HEK293 (cell line): Measurements from ENCODE around the gene LZIC.

Experiments used
- CTCF ChIA-PET: fragments of 350-600 bp; formaldehyde crosslinking; extraction: SDS; loops from one replicate; lab custom pipeline; 2021; ENCODE audit warnings: antibody characterized with exemption; lab: Yijun Ruan, JAX
- POLR2A ChIA-PET: fragments of 300-600 bp; formaldehyde crosslinking; extraction: SDS; loops from one replicate; lab custom pipeline; 2020; ENCODE audit warnings: antibody characterized with exemption, inconsistent platforms; lab: Yijun Ruan, JAX
- H3K27ac ChIP-seq: fragments of 200-500 bp; sonication (Bioruptor generic); 2 replicates; pipeline ENCODE4 v1.5.1; 2014; ENCODE audit warnings: low read depth, low read length, control low read depth, inconsistent platforms; ENCODE audit errors: extremely low read depth
- H3K36me3 ChIP-seq, 2 experiments: fragments of 200-500 bp in 1 of 2; sonication (Bioruptor generic) in 1 of 2; 1 replicate in 1 of 2; 2 replicates in 1 of 2; pipeline ENCODE4 v1.5.1; 2014 to 2017; ENCODE audit warnings: inconsistent platforms in 2 of 2, low read length in 2 of 2; ENCODE audit not compliant: control insufficient read depth in 2 of 2, insufficient read depth in 1 of 2
- H3K4me1 ChIP-seq: fragments of 200-500 bp; sonication (Bioruptor generic); 2 replicates; pipeline ENCODE4 v1.5.1; 2014; ENCODE audit warnings: mild to moderate bottlenecking, low read length, inconsistent platforms; ENCODE audit not compliant: control insufficient read depth, insufficient read depth
- H3K4me3 ChIP-seq: 2 replicates; pipeline ENCODE4 v1.5.1; 2011; ENCODE audit warnings: low read depth, mild to moderate bottlenecking, control low read depth, low read length, moderate library complexity
- H3K9me3 ChIP-seq: fragments of 200-500 bp; sonication (Bioruptor generic); 2 replicates; pipeline ENCODE4 v1.5.1; 2014; ENCODE audit warnings: low read depth, low read length, inconsistent platforms; ENCODE audit not compliant: control insufficient read depth, insufficient read depth
- BCL11A ChIP-seq: fragments of 450-650 bp; formaldehyde crosslinking; IDR thresholded peaks from 2 replicates; pipeline ENCODE4 v1.5.1; 2016; ENCODE audit warnings: low read depth, missing biosample characterization, missing genetic modification characterization
- EGR2 ChIP-seq: fragments of 450-650 bp; formaldehyde crosslinking; IDR thresholded peaks from 2 replicates; pipeline ENCODE4 v1.5.1; 2016; ENCODE audit warnings: low read depth, missing biosample characterization, missing genetic modification characterization
- ZBTB6 ChIP-seq: fragments of 450-650 bp; formaldehyde crosslinking; IDR thresholded peaks from 2 replicates; pipeline ENCODE4 v1.5.1; 2017; ENCODE audit warnings: missing biosample characterization, missing genetic modification characterization
- ZFHX2 ChIP-seq: fragments of 450-650 bp; formaldehyde crosslinking; conservative IDR thresholded peaks from 2 replicates; pipeline ENCODE4 v1.5.1; 2016; ENCODE audit warnings: missing biosample characterization, missing genetic modification characterization
- ZIC2 ChIP-seq: fragments of 450-650 bp; formaldehyde crosslinking; IDR thresholded peaks from 2 replicates; pipeline ENCODE4 v1.5.1; 2016; ENCODE audit warnings: missing biosample characterization, missing genetic modification characterization
- ZNF184 ChIP-seq: fragments of 450-650 bp; IDR thresholded peaks from 2 replicates; pipeline ENCODE4 v1.5.1; 2018; ENCODE audit warnings: missing biosample characterization, mild to moderate bottlenecking, missing genetic modification characterization
- ZNF24 ChIP-seq: fragments of 450-650 bp; formaldehyde crosslinking; IDR thresholded peaks from 2 replicates; pipeline ENCODE4 v1.5.1; 2016; ENCODE audit warnings: missing biosample characterization, missing genetic modification characterization
- ZNF398 ChIP-seq: fragments of 450-650 bp; formaldehyde crosslinking; IDR thresholded peaks from 2 replicates; pipeline ENCODE4 v1.5.1; 2017; ENCODE audit warnings: missing biosample characterization, missing genetic modification characterization
- ZNF426 ChIP-seq: fragments of 450-650 bp; formaldehyde crosslinking; IDR thresholded peaks from 2 replicates; pipeline ENCODE4 v1.5.1; 2017; ENCODE audit warnings: missing biosample characterization, missing genetic modification characterization, mild to moderate bottlenecking, inconsistent platforms, moderate library complexity
- ZNF548 ChIP-seq: fragments of 450-650 bp; formaldehyde crosslinking; IDR thresholded peaks from 2 replicates; pipeline ENCODE4 v1.5.1; 2016; ENCODE audit warnings: missing biosample characterization, missing genetic modification characterization
- ZNF561 ChIP-seq: fragments of 450-650 bp; IDR thresholded peaks from 2 replicates; pipeline ENCODE4 v1.5.1; 2018; ENCODE audit warnings: missing biosample characterization, missing genetic modification characterization, borderline replicate concordance
- ZNF580 ChIP-seq: fragments of 450-650 bp; formaldehyde crosslinking; IDR thresholded peaks from 2 replicates; pipeline ENCODE4 v1.5.1; 2016; ENCODE audit warnings: missing biosample characterization, missing genetic modification characterization
- ZNF600 ChIP-seq: fragments of 450-650 bp; formaldehyde crosslinking; IDR thresholded peaks from 2 replicates; pipeline ENCODE4 v1.5.1; 2016; ENCODE audit warnings: missing biosample characterization, missing genetic modification characterization
- ZNF660 ChIP-seq: fragments of 450-650 bp; IDR thresholded peaks from 2 replicates; pipeline ENCODE4 v1.5.1; 2018; ENCODE audit warnings: missing biosample characterization, mild to moderate bottlenecking, missing genetic modification characterization
- ZNF777 ChIP-seq: fragments of 450-650 bp; formaldehyde crosslinking; IDR thresholded peaks from 2 replicates; pipeline ENCODE4 v1.5.1; 2017; ENCODE audit warnings: missing biosample characterization, missing genetic modification characterization, borderline replicate concordance
- ZNF791 ChIP-seq: fragments of 450-650 bp; formaldehyde crosslinking; IDR thresholded peaks from 2 replicates; pipeline ENCODE4 v1.5.1; 2016; ENCODE audit warnings: missing biosample characterization, missing genetic modification characterization

Gene LZIC

GRCh38 chr1:9890224-9890731 is 52.9 kb downstream of the LZIC start (continued):
- peak; percentile 63 for TF ChIP-seq ZNF398 (tag by site-specific recombination)
- TF ChIP-seq ZBTB6 (tag by site-specific recombination), result 0 out of 2 replicates have a peak, but pooled peaks have one; percentile 9
- TF ChIP-seq ZNF426 (tag by site-specific recombination), result no peak
- TF ChIP-seq ZNF600 (tag by site-specific recombination), result peak; percentile 68; the same call in 1 of the 2 replicates
- peak; percentile 69 for TF ChIP-seq ZNF561
- TF ChIP-seq ZNF184 (tag by site-specific recombination), result 0 out of 2 replicates have a peak, but pooled peaks have one; percentile 41
- TF ChIP-seq ZNF660 (tag by site-specific recombination), result no peak
- no peak for TF ChIP-seq BCL11A (tag by site-specific recombination)
- TF ChIP-seq ZIC2 (tag by site-specific recombination), result peak; percentile 41
- no peak for TF ChIP-seq ZNF777 (tag by site-specific recombination)

GRCh38 chr1:9889411-9889810 is 53.8 kb downstream of the LZIC start:
- H3K9me3 ChIP-seq, result no peaks in the 10 kb centered on the region
- TF ChIP-seq ZNF24 (tag by site-specific recombination), result no peak
- peaks cover 23% of the 10 kb centered on the region for H3K4me1 ChIP-seq
- POLR2A ChIA-PET, result interaction anchor here (0.5 kb wide), 1 partner anchor 37 kb away, joined by 4 read pairs; no protein-coding TSS in a partner anchor
- CTCF ChIA-PET, result interaction anchor here (0.5 to 2.7 kb wide), 6 partner anchors 15 to 171 kb away, joined by 3 to 10 read pairs (median 4); no protein-coding TSS in a partner anchor
- H3K4me3 ChIP-seq, result no peak overlapping the region
- H3K27ac ChIP-seq, result no peak overlapping the region
- peaks cover 0 to 3% of the 10 kb centered on the region in 2 experiments; a peak in 1 of 3 replicates for H3K36me3 ChIP-seq

DNA sequence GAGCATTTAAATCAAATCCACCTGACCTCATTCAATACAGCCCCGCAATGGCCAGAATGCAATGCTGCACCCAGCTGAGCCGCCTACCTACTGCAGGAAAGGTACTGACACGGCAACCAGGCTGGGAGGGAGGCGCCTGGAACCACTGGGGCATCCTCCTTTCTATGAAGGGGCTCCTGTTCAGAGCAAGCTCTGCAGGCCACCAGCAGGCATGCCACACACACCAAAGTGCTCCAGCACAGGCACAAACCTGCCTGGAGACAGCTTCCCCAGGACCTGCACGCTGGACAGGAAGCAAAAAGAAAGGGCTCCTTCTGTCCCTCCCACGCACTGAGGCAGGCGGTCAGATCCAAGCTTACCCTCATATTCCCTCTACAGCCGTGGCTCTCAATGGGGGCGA is 54.3 kb downstream of the LZIC start:
- ChIA-PET POLR2A (interaction anchor here (0.5 to 0.6 kb wide), 2 partner anchors 37 to 1794 kb away, joined by 4 read pairs; no protein-coding TSS in a partner anchor), CTCF (interaction anchor here (0.5 to 2.7 kb wide), 5 partner anchors 14 to 172 kb away, joined by 3 to 10 read pairs (median 3); no protein-coding TSS in a partner anchor)
- peaks cover 23% of the 10 kb centered on the region for H3K4me1 ChIP-seq
- no peak overlapping the region for H3K4me3 ChIP-seq
- TF ChIP-seq ZNF548 (no peak), ZFHX2 (tag by site-specific recombination) (0 out of 2 replicates have a peak, but pooled peaks have one; percentile 6), EGR2 (tag by site-specific recombination) (0 out of 2 replicates have a peak, but pooled peaks have one; percentile 13)
- no peaks in the 10 kb centered on the region for H3K9me3 ChIP-seq
- no peak overlapping the region for H3K27ac ChIP-seq
- H3K36me3 ChIP-seq, result peaks cover 0 to 3% of the 10 kb centered on the region in 2 experiments; a peak in 1 of 3 replicates

DNA sequence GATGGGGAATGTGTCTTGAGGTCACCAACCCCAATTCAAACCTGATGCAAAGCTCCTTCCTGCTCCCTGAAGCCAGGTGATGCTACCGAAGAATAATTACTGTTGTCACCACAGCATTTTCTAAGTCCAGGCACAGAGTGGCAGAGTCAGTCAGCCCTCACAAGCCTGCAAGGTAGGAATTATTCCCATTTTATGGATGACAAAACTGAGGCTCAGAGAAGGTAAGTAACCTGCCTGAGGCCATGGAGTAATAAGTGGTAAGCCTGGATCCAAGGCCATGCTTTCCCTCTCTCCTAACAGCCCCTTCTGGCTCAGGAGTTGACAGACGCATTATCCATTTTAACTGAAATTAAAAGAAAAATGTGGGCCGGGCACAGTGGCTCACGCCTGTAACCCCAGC is 56.1 kb downstream of the LZIC start:
- TF ChIP-seq ZNF580 (tag by site-specific recombination), result peak; percentile 60; the same call in 1 of the 2 replicates
- no peak for TF ChIP-seq ZNF791 (tag by site-specific recombination)
- no peak overlapping the region for H3K4me3 ChIP-seq
- ChIA-PET CTCF (interaction anchor here (0.8 to 2.7 kb wide), 2 partner anchors 12 to 103 kb away, joined by 3 to 10 read pairs; no protein-coding TSS in a partner anchor), POLR2A (no interaction called here)
- H3K9me3 ChIP-seq, result no peaks in the 10 kb centered on the region
- peaks cover 0 to 11% of the 10 kb centered on the region in 2 experiments; a peak in 1 of 3 replicates for H3K36me3 ChIP-seq
- no peak overlapping the region for H3K27ac ChIP-seq
- H3K4me1 ChIP-seq, result peaks cover 15% of the 10 kb centered on the region
